Right lobe of liver (tissue), 6 donors: ENCODE data around the gene NDE1. TPM values are rescaled to one million over a fixed set of nuclear protein-coding genes. Genes with fewer than 3 reads are reported as not detected.
A peak's percentile ranks its signal among the peaks of the same experiment; 100 is the strongest.
"Not testable (repeated sequence)": the region's sequence is repeated elsewhere in the genome, so short reads cannot be mapped to it uniquely, and the experiment has no call there.

ENCODE experiments used
- ATAC-seq, 4 donors: fragments of 200-7000 bp; cut with Tn5 transposase; one replicate each; pipeline ENCODE4 v1.9.1; 2020; ENCODE audit warnings: mild to moderate bottlenecking in 4 of 4, moderate library complexity in 4 of 4
- DNase-seq, 3 donors: peaks; one replicate each; pipeline ENCODE4 v3.0.0-alpha.2; 2020
- H3K27ac ChIP-seq, 3 donors: fragments of 200-600 bp; one replicate each; pipeline ENCODE4 v1.8.0; 2022
- H3K27me3 ChIP-seq, 2 donors: fragments of 200-600 bp; one replicate each; pipeline ENCODE4 v1.8.0; 2022
- H3K36me3 ChIP-seq, 4 donors: fragments of 200-600 bp; sonication (generic) in 1 of 4; one replicate each; pipeline versions ENCODE4 v1.5.1 to v1.8.0; 2017 to 2022; ENCODE audit warnings: control low read depth in 1 of 4
- H3K4me1 ChIP-seq, 4 donors: fragments of 200-600 bp; sonication (generic) in 1 of 4; one replicate each; pipeline versions ENCODE4 v1.5.1 to v1.8.0; 2017 to 2022; ENCODE audit warnings: control low read depth in 1 of 4
- H3K4me3 ChIP-seq, 3 donors: fragments of 200-600 bp; one replicate each; pipeline ENCODE4 v1.8.0; 2022
- H3K9me3 ChIP-seq, 4 donors: fragments of 200-600 bp; sonication (generic) in 1 of 4; one replicate each; pipeline versions ENCODE4 v1.5.1 to v1.8.0; 2017 to 2022; ENCODE audit warnings: control low read depth in 1 of 4
- CTCF ChIP-seq, 4 donors: fragments of 200-600 bp in 3 of 4; fragments of 450-650 bp in 1 of 4; IDR thresholded peaks; one replicate each; pipeline versions ENCODE4 v1.5.1 to v1.8.0; 2016 to 2022; ENCODE audit warnings: antibody characterized with exemption in 4 of 4, mild to moderate bottlenecking in 2 of 4
- POLR2A ChIP-seq: fragments of 450-650 bp; IDR thresholded peaks from one replicate; pipeline ENCODE4 v1.6.1; 2017; ENCODE audit warnings: antibody characterized with exemption, mild to moderate bottlenecking
- WGBS: methylation state at CpG from one replicate; pipeline ENCODE4 v1.1.6; 2018; ENCODE audit warnings: low coverage, low lambda C conversion rate; ENCODE audit not compliant: insufficient coverage; ENCODE audit errors: missing lambda C conversion rate; 5-methylcytosine and 5-hydroxymethylcytosine counted together
- intact Hi-C, 2 donors: fragments of 100-400 bp; cut with DNase I; formaldehyde crosslinking; loops; one replicate each; pipeline versions ENCODE4 v1.11.2 to v1.14.1; 2022
- total RNA-seq, 6 experiments: library from RNA; depleted of rRNA in 2 of 6; stranded (reverse); fragments of >200 nt in 2 of 6; fragmentation: NEBNext Ultra II Directional in 3 of 6; extraction: Animal tissue kit (Norgen Biotek cat#: 25700) in 3 of 6; gene quantifications; one replicate each; pipeline versions ENCODE4 v1.1.0 to v1.2.4, GENCODE V29; 2016 to 2023
- donor health status: DM: no; HTN: yes; CAD: no.
- donor health status: DM: no; HTN: no; CAD: no.
- donor health status: DM: no; HTN: no; CAD: no.
- donor health status: DM: no; HTN: yes; CAD: no.
- donor health status: DM: no; HTN: yes; CAD: no.

Gene NDE1
- total RNA-seq, 6 experiments from 2014 or later = 3.6 to 10.2 (median 6.9) TPM

DNA sequence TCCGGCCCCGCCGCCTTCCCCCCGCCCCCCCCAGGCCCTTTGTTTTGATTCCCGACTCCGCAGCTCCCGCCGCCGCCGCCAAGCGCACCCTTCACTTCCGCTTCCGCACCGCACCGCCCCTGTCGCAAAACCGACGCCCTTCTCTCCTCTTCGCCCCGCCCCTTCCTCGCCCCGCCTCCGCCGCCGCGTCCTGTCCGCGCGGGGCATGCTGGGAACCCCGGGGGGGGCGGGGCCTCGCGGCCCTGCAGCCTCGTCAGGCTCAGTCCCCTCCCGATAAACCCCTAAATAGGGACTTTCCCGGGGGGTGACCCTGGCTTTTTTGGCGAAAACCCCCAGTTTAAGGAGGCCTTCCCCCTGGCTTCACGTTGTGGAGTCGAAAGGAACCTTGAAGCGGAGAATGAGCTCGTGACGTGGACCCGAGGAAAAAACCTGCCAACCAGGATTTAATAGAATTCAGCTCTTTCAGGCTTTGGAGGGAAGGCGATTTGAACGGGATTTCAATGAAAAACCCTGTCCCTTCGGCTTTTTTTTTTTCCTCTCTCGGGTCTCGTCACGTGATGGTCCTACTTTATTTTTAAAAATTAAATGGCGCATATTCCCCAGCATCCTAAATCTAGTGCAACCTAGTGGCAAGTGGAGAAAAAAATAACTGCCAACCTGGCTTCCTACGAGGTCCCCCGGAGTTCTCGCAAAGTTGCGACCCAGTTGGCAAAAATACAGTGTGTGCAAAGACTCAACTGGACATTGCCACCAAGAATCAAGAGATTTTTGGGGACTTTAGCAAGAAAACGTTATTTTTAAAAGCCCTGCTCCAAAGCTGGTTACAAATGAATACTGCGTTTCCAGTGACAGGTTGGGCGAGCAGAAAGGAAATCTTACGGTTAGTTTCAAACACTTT lies 6.7 kb upstream of the NDE1 start, which contains the start of gene MARF1:
Gene MARF1, minus strand, starts transcription at position 107 of the 898 bp plus-strand sequence. CDS start 3,921 bp downstream, outside the sequence.
- H3K27me3 ChIP-seq = no peaks in the 10 kb centered on the region
- peak within 1 kb of the TSS; percentile 74 to 87 (median 77) for H3K4me3 ChIP-seq
- ATAC-seq (peak; percentile 95 to 97 (median 96)), DNase-seq (peak; percentile 99)
- peak; percentile 32 to 54 (median 46) for TF ChIP-seq CTCF (IDR thresholded peaks at IDR 0.05)
- peak; percentile 99 for TF ChIP-seq POLR2A
- intact Hi-C loops = no loop called here
- 0% methylated on average over 53 of the region's 58 CpGs for WGBS
- H3K9me3 ChIP-seq = no peaks in the 10 kb centered on the region
- H3K36me3 ChIP-seq = peaks cover 0 to 16% (median 5%) of the 10 kb centered on the region in 4 donors
- peaks cover 0 to 34% (median 5%) of the 10 kb centered on the region in 4 donors for H3K4me1 ChIP-seq
- peak within 1 kb of the TSS; percentile 98 to 99 (median 99) for H3K27ac ChIP-seq

DNA sequence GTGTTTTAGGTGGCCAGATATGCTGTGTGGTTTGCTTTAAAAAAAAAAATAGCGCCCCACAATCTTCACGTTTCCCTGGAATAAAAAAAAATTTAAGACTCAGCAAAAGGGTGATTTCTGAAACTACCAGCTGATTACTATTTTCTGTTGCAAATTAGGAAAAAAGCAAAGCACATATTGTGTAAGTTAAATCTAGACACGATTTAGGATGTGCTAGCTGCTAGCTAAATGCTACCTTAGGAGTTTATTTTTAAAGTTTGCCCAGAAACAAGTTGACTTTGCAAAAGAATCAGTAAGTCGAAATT lies 6.1 kb upstream of the NDE1 start:
- H3K9me3 ChIP-seq = no peaks in the 10 kb centered on the region
- H3K36me3 ChIP-seq = peaks cover 0 to 10% (median 1%) of the 10 kb centered on the region in 4 donors
- no peak for DNase-seq
- no peak for TF ChIP-seq POLR2A
- no peak for TF ChIP-seq CTCF (IDR thresholded peaks at IDR 0.05)
- peaks cover 0 to 34% (median 5%) of the 10 kb centered on the region in 4 donors for H3K4me1 ChIP-seq
- H3K4me3 ChIP-seq = peak overlapping the region; percentile 74 to 87 (median 77)
- intact Hi-C loops = no loop called here
- 14% methylated on average over 4 of the region's 4 CpGs for WGBS
- peak overlapping the region; percentile 98 to 99 (median 99) for H3K27ac ChIP-seq
- no peaks in the 10 kb centered on the region for H3K27me3 ChIP-seq
- ATAC-seq = no peak

DNA sequence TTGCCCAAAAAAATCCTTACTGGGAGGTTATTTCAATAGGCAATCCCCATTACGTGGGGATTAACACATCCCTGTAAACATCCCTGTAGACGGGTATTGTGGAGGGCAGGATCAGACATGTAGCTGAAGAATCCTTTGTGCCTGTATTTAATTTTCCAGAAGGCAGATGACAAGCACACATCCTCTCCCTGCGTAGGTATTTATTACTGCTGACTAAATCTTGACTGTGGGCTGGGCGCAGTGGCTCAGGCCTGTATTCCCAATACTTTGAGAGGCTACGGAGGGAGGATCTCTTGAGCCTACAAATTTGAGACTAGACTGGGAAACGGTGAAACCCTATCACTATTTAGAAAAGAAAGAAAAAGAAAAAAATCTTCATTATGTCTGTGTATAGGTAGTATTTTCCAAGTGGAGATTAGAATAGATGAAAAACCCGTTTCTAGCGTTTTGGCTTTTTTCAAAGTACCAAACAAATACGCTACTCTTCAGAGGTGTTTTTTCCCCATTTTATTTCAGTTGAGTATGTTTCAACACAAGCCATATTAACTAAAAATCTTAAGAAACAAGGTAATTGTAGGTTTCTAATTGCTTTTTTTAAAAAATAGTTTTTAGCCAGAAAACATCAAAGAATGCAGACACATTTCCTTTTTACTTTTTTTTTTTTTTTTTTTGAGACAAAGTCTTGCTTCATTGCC lies 5.6 kb upstream of the NDE1 start:
- H3K27ac ChIP-seq = peak overlapping the region in 1 of 3 donors; percentile 99
- no peak overlapping the region for H3K4me3 ChIP-seq
- no peaks in the 10 kb centered on the region for H3K9me3 ChIP-seq
- DNase-seq = no peak
- intact Hi-C loops = no loop called here
- WGBS = 74% methylated on average over 9 of the region's 9 CpGs
- H3K27me3 ChIP-seq = no peaks in the 10 kb centered on the region
- ATAC-seq = no peak
- H3K36me3 ChIP-seq = peaks cover 0 to 4% (median 0%) of the 10 kb centered on the region in 4 donors
- TF ChIP-seq POLR2A = no peak
- no peak for TF ChIP-seq CTCF (IDR thresholded peaks at IDR 0.05)
- peaks cover 0 to 34% (median 5%) of the 10 kb centered on the region in 4 donors for H3K4me1 ChIP-seq

GRCh38 chr16:15644962-15645465 lies 5.0 kb upstream of the NDE1 start:
- not testable (repeated sequence) for DNase-seq, H3K36me3 ChIP-seq, H3K27ac ChIP-seq

DNA sequence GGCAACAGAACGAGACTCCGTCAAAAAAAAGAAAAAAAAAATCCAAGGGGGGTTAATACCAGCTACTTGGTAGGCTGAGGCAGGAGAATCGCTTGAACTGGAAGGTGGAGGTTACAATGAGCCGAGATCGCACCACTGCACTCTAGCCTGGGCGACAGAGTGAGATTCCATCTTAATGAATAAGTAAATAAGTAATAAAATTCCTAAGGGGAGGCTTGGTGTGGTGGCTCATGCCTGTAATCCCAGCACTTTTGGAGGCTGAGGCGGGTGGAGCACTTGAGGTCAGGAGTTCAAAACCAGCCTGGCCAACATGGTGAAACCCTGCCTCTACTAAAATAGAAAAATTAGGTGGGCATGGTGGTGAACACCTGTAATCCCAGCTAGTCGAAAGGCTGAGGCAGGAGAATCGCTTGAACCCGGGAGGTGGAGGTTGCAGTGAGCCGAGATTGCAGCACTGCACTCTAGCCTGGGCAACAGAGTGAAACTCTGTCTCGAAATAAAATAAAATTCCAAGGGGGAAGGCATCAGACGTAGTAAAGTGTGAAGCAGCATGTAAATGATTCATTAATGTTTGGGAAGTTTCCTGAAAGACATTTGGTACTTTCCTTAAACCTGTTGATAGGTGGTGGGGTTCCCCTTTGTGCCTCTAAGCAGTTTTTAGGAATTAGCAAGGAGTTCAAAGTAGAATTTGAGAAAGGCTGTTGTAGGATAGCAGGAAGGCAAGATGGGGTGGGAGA lies 3.3 kb upstream of the NDE1 start:
- H3K27me3 ChIP-seq = not testable (repeated sequence)

More at GRCh38 chr16:15644962-15645465, 5.0 kb upstream of the NDE1 start:
- 86% methylated on average over 10 of the region's 10 CpGs for WGBS
- intact Hi-C loops, H3K27me3 ChIP-seq, H3K4me3 ChIP-seq, ATAC-seq, H3K9me3 ChIP-seq: not testable (repeated sequence)
- H3K4me1 ChIP-seq = peaks cover 0 to 28% (median 5%) of the 10 kb centered on the region in 4 donors

More for the DNA sequence above, 3.3 kb upstream of the NDE1 start:
- 75% methylated on average over 10 of the region's 13 CpGs for WGBS
- H3K27ac ChIP-seq, ATAC-seq, DNase-seq, H3K4me3 ChIP-seq, H3K36me3 ChIP-seq, H3K9me3 ChIP-seq, intact Hi-C loops: not testable (repeated sequence)
- peaks cover 0 to 11% (median 1%) of the 10 kb centered on the region in 4 donors for H3K4me1 ChIP-seq
